ENCODE results near the gene ST6GALNAC2. TPM values are rescaled to one million over a fixed set of nuclear protein-coding genes. Genes with fewer than 3 reads are reported as not detected.
A peak's percentile ranks its signal among the peaks of the same experiment; 100 is the strongest.
"Not testable (repeated sequence)": the region's sequence is repeated elsewhere in the genome, so short reads cannot be mapped to it uniquely, and the experiment has no call there.

The ST6GALNAC2 gene
- polyA plus RNA-seq, 3 donors from 2014 or later = 0.24 TPM; not detected in 2

GRCh38 chr17:76612977-76613851, 27.6 kb upstream of the ST6GALNAC2 start:
- DNase-seq = no peak
- no peaks in the 10 kb centered on the region for H3K9me3 Mint-ChIP-seq
- H3K36me3 Mint-ChIP-seq = no peaks in the 10 kb centered on the region
- peak overlapping the region in 1 of 5 donors; percentile 40 for H3K4me3 Mint-ChIP-seq
- H3K27me3 Mint-ChIP-seq (ENCODE audit: low read depth in 3 of 3) = peaks cover 4% of the 10 kb centered on the region in 3 donors
- H3K27ac Mint-ChIP-seq = peak overlapping the region in 1 of 6 donors; percentile 29
- H3K4me1 Mint-ChIP-seq = peaks cover 11 to 12% of the 10 kb centered on the region in 2 donors

GRCh38 chr17:76612465-76612864, 26.8 kb upstream of the ST6GALNAC2 start:
- H3K9me3 Mint-ChIP-seq = no peaks in the 10 kb centered on the region
- H3K27me3 Mint-ChIP-seq (ENCODE audit: low read depth in 3 of 3) = peaks cover 4% of the 10 kb centered on the region in 3 donors
- DNase-seq = no peak
- no peak overlapping the region for H3K4me3 Mint-ChIP-seq
- peaks cover 11 to 12% of the 10 kb centered on the region in 2 donors for H3K4me1 Mint-ChIP-seq
- H3K27ac Mint-ChIP-seq = no peak overlapping the region
- no peaks in the 10 kb centered on the region for H3K36me3 Mint-ChIP-seq

DNA sequence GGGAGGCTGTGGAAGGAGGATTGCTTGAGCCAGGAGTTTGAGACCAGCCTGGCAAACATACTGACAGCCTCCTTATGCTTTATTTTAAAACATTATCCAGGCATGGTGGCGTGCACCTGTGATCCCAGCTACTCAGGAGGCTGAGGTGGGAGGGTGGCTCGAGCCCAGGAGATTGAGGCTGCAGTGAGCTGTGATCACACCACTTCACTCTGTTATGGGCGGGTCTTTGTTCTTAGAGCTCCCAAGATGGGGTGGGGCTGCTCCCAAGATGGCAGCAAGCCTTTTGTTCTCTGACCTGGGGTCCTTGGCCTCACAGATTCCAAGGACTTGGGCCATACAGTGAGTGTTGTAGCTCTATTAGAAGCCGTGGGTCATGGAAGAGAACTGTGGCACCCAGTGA, 26.1 kb upstream of the ST6GALNAC2 start:
- H3K27me3 Mint-ChIP-seq (ENCODE audit: low read depth in 3 of 3) = peaks cover 1 to 4% (median 4%) of the 10 kb centered on the region in 3 donors
- peaks cover 11 to 12% of the 10 kb centered on the region in 2 donors for H3K4me1 Mint-ChIP-seq
- H3K36me3 Mint-ChIP-seq = no peaks in the 10 kb centered on the region
- H3K4me3 Mint-ChIP-seq = no peak overlapping the region
- DNase-seq = no peak
- H3K27ac Mint-ChIP-seq = no peak overlapping the region
- no peaks in the 10 kb centered on the region for H3K9me3 Mint-ChIP-seq

- H3K36me3 Mint-ChIP-seq; H3K9me3 Mint-ChIP-seq; H3K27ac Mint-ChIP-seq; H3K4me3 Mint-ChIP-seq; H3K27me3 Mint-ChIP-seq (ENCODE audit: low read depth in 3 of 3); DNase-seq: not testable (repeated sequence)
- peaks cover 11 to 12% of the 10 kb centered on the region in 2 donors for H3K4me1 Mint-ChIP-seq
Observed at GRCh38 chr17:76611080-76611749, 25.6 kb upstream of the ST6GALNAC2 start.

- DNase-seq, H3K27ac Mint-ChIP-seq, H3K4me3 Mint-ChIP-seq, H3K36me3 Mint-ChIP-seq, H3K9me3 Mint-ChIP-seq, H3K4me1 Mint-ChIP-seq: not testable (repeated sequence)
- H3K27me3 Mint-ChIP-seq (ENCODE audit: low read depth in 3 of 3) = peaks cover 5 to 10% (median 6%) of the 10 kb centered on the region in 3 donors
Observed at GRCh38 chr17:76606685-76607084, 21.0 kb upstream of the ST6GALNAC2 start.

DNA sequence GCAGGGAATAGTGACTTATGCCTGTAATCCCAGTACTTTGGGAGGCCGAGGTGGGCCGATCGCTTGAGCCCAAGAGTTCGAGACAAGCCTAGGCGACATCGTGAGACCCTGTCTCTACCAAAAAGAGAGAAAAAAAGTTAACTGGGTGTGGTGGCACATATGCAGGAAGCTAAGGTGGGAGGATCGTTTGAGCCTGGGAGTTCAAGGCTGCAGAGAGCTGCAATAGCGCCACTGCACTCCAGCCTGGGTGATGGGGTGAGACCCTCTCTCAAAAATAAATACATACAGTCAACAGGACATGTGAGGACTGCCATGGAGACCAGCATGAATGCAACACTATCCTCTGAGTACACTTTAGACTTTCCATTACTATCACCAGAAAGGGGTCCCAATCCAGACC, 15.4 kb upstream of the ST6GALNAC2 start:
- no peak for DNase-seq
- no peaks in the 10 kb centered on the region for H3K9me3 Mint-ChIP-seq
- H3K4me1 Mint-ChIP-seq = peaks cover 0 to 3% of the 10 kb centered on the region in 2 donors
- H3K27me3 Mint-ChIP-seq (ENCODE audit: low read depth in 3 of 3) = peaks cover 3 to 17% (median 7%) of the 10 kb centered on the region in 3 donors
- H3K36me3 Mint-ChIP-seq = no peaks in the 10 kb centered on the region
- no peak overlapping the region for H3K4me3 Mint-ChIP-seq
- no peak overlapping the region for H3K27ac Mint-ChIP-seq

GRCh38 chr17:76599694-76600460, 14.2 kb upstream of the ST6GALNAC2 start:
- no peak for DNase-seq
- Mint-ChIP-seq H3K36me3 (no peaks in the 10 kb centered on the region), H3K27ac (no peak overlapping the region), H3K4me3 (no peak overlapping the region), H3K9me3 (no peaks in the 10 kb centered on the region), H3K27me3 (ENCODE audit: low read depth in 3 of 3) (peaks cover 7 to 15% (median 10%) of the 10 kb centered on the region in 3 donors), H3K4me1 (peaks cover 0 to 3% of the 10 kb centered on the region in 2 donors)

DNA sequence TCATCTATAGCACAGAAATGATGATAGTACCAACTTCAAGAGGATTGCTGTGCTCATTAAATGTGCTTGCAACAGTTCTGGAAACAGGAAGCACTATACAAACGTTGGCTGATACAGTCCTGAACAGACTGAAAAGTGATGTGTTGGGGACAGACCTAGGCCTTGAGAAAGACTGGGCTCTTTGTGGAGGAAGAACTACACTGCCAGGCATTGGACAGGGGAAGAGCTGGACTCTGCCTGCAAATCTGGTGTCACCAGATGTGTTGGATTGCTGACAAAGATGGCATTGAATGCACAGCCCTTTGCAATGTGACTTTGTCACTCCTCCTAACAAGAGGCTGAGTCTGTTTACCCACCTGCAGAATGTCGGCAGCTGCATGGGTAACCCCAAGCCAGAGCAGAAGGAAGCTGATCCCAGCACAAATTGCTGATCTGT, 12.4 kb upstream of the ST6GALNAC2 start:
- Mint-ChIP-seq H3K36me3 (peaks cover 0 to 3% (median 0%) of the 10 kb centered on the region in 3 donors), H3K4me3 (no peak overlapping the region), H3K4me1 (peaks cover 0 to 3% of the 10 kb centered on the region in 2 donors), H3K27ac (no peak overlapping the region), H3K9me3 (no peaks in the 10 kb centered on the region), H3K27me3 (ENCODE audit: low read depth in 3 of 3) (peaks cover 7 to 17% (median 9%) of the 10 kb centered on the region in 3 donors)
- DNase-seq = no peak

GRCh38 chr17:76597156-76598003, 11.7 kb upstream of the ST6GALNAC2 start:
- Mint-ChIP-seq H3K36me3 (peaks cover 0 to 3% (median 0%) of the 10 kb centered on the region in 3 donors), H3K4me1 (peaks cover 0 to 3% of the 10 kb centered on the region in 2 donors), H3K27me3 (ENCODE audit: low read depth in 3 of 3) (peaks cover 4 to 11% (median 7%) of the 10 kb centered on the region in 3 donors), H3K9me3 (no peaks in the 10 kb centered on the region), H3K27ac (no peak overlapping the region), H3K4me3 (no peak overlapping the region)
- DNase-seq = no peak

GRCh38 chr17:76594690-76595089, 9.0 kb upstream of the ST6GALNAC2 start:
- DNase-seq = no peak
- no peaks in the 10 kb centered on the region for H3K4me1 Mint-ChIP-seq
- H3K27ac Mint-ChIP-seq = no peak overlapping the region
- peaks cover 0 to 3% (median 0%) of the 10 kb centered on the region in 3 donors for H3K36me3 Mint-ChIP-seq
- no peak overlapping the region for H3K4me3 Mint-ChIP-seq
- H3K9me3 Mint-ChIP-seq = no peaks in the 10 kb centered on the region
- peaks cover 4 to 8% (median 6%) of the 10 kb centered on the region in 3 donors for H3K27me3 Mint-ChIP-seq (ENCODE audit: low read depth in 3 of 3)

- DNase-seq = no peak
- Mint-ChIP-seq H3K4me1 (no peaks in the 10 kb centered on the region), H3K27me3 (ENCODE audit: low read depth in 3 of 3) (peaks cover 4 to 13% (median 6%) of the 10 kb centered on the region in 3 donors), H3K4me3 (peak overlapping the region in 1 of 5 donors; percentile 22), H3K9me3 (no peaks in the 10 kb centered on the region), H3K36me3 (peaks cover 0 to 3% (median 0%) of the 10 kb centered on the region in 3 donors), H3K27ac (no peak overlapping the region)
Observed at GRCh38 chr17:76593959-76594358, 8.3 kb upstream of the ST6GALNAC2 start.

GRCh38 chr17:76593384-76593826, 7.7 kb upstream of the ST6GALNAC2 start:
- H3K27ac Mint-ChIP-seq = peak overlapping the region in 1 of 6 donors; percentile 20
- H3K9me3 Mint-ChIP-seq = no peaks in the 10 kb centered on the region
- no peak overlapping the region for H3K4me3 Mint-ChIP-seq
- no peaks in the 10 kb centered on the region for H3K4me1 Mint-ChIP-seq
- no peak for DNase-seq
- peaks cover 4 to 14% (median 9%) of the 10 kb centered on the region in 3 donors for H3K27me3 Mint-ChIP-seq (ENCODE audit: low read depth in 3 of 3)
- peaks cover 0 to 3% (median 3%) of the 10 kb centered on the region in 3 donors for H3K36me3 Mint-ChIP-seq

- Mint-ChIP-seq H3K4me3 (no peak overlapping the region), H3K4me1 (peaks cover 6 to 8% of the 10 kb centered on the region in 2 donors), H3K27me3 (ENCODE audit: low read depth in 3 of 3) (peaks cover 8 to 30% (median 8%) of the 10 kb centered on the region in 3 donors), H3K9me3 (no peaks in the 10 kb centered on the region), H3K36me3 (peaks cover 0 to 6% (median 0%) of the 10 kb centered on the region in 3 donors), H3K27ac (no peak overlapping the region)
- no peak for DNase-seq
Observed at GRCh38 chr17:76588182-76588581, 2.5 kb upstream of the ST6GALNAC2 start.

All from immature natural killer cell (primary cell).